NCI-H187 (cell line): ENCODE results near the gene CLEC19A.
"Not testable (repeated sequence)": the region's sequence is repeated elsewhere in the genome, so short reads cannot be mapped to it uniquely, and the experiment has no call there.

ENCODE experiments used
- DNase-seq, 2 experiments: peaks; one replicate each; lab custom pipeline; 2025; lab: John Stamatoyannopoulos, UW

The CLEC19A gene

GRCh38 chr16:19286827-19287226 is 1.3 kb downstream of the CLEC19A start:
- DNase-seq = no peak

- no peak for DNase-seq
Observed at GRCh38 chr16:19287241-19287640, 1.7 kb downstream of the CLEC19A start.

- no peak for DNase-seq
Observed at GRCh38 chr16:19288872-19289799, 3.6 kb downstream of the CLEC19A start.

- DNase-seq = no peak
Observed at GRCh38 chr16:19289811-19290485, 4.4 kb downstream of the CLEC19A start.

- no peak for DNase-seq
Observed at GRCh38 chr16:19290860-19291259, 5.3 kb downstream of the CLEC19A start.

- DNase-seq = no peak
Observed at GRCh38 chr16:19291475-19291874, 5.9 kb downstream of the CLEC19A start.

GRCh38 chr16:19292186-19292585 is 6.7 kb downstream of the CLEC19A start:
- DNase-seq = no peak

- no peak for DNase-seq
Observed at GRCh38 chr16:19294156-19294649, 8.7 kb downstream of the CLEC19A start.

- DNase-seq = no peak
Observed at GRCh38 chr16:19295393-19295792, 9.9 kb downstream of the CLEC19A start.

GRCh38 chr16:19297454-19297853 is 11.9 kb downstream of the CLEC19A start:
- no peak for DNase-seq

- DNase-seq = no peak
Observed at GRCh38 chr16:19299565-19299964, 14.0 kb downstream of the CLEC19A start.

- no peak for DNase-seq
Observed at GRCh38 chr16:19301931-19302330, 16.4 kb downstream of the CLEC19A start.

- no peak for DNase-seq
Observed at GRCh38 chr16:19304750-19305149, 19.2 kb downstream of the CLEC19A start.

GRCh38 chr16:19305443-19305842 is 19.9 kb downstream of the CLEC19A start:
- no peak for DNase-seq

GRCh38 chr16:19307587-19308241 is 22.2 kb downstream of the CLEC19A start:
- DNase-seq = no peak

GRCh38 chr16:19308392-19308791 is 22.9 kb downstream of the CLEC19A start:
- DNase-seq = no peak

- DNase-seq = no peak
Observed at GRCh38 chr16:19309178-19309577, 23.6 kb downstream of the CLEC19A start.

GRCh38 chr16:19314718-19315425 is 29.3 kb downstream of the CLEC19A start:
- no peak for DNase-seq

- no peak for DNase-seq
Observed at GRCh38 chr16:19315889-19316433, 30.4 kb downstream of the CLEC19A start.

- DNase-seq = no peak
Observed at GRCh38 chr16:19316846-19317245, 31.3 kb downstream of the CLEC19A start.

GRCh38 chr16:19321186-19321585 is 35.7 kb downstream of the CLEC19A start:
- not testable (repeated sequence) for DNase-seq

- DNase-seq = no peak
Observed at GRCh38 chr16:19323596-19323995, 38.1 kb downstream of the CLEC19A start.
